HUDEP-2 (cell line): Measurements from ENCODE around the gene MAD1L1.
"Not testable (repeated sequence)": the region's sequence is repeated elsewhere in the genome, so short reads cannot be mapped to it uniquely, and the experiment has no call there.

Experiments used
- DNase-seq, 76 experiments: peaks; one replicate each; lab custom pipeline; 2025; ENCODE audit not compliant: unreplicated experiment in 76 of 76; lab: John Stamatoyannopoulos, UW

Gene MAD1L1

GRCh38 chr7:1939434-1940401 lies 293.0 kb downstream of the MAD1L1 start:
- DNase-seq: peak in 43 of 76 experiments; percentile 6 to 61 (median 33)

DNA sequence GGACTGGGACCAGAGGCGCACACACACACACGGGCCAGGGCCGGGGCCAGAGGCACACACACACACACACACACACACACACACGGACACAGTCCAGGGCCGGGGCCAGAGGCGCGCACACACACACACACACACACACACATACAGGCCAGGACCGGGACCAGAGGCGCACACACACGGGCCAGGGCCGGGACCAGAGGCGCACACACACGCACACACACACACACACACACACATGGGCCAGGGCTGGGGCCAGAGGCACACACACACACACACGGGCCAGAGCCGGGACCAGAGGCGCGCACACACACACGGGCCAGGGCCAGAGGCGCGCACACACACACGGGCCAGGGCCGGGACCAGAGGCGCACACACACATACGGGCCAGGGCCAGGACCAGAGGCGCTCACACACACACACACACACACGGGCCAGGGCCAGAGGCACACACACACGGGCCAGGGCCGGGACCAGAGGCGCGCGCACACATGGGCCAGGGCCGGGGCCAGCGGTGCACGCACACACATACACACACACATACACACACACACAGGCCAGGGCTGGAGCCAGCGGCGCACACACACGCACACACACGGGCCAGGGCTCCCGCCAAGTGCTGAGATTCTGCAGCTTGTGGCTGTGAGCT lies 293.8 kb downstream of the MAD1L1 start:
- peak in 7 of 76 experiments; percentile 7 to 50 (median 44) for DNase-seq

DNA sequence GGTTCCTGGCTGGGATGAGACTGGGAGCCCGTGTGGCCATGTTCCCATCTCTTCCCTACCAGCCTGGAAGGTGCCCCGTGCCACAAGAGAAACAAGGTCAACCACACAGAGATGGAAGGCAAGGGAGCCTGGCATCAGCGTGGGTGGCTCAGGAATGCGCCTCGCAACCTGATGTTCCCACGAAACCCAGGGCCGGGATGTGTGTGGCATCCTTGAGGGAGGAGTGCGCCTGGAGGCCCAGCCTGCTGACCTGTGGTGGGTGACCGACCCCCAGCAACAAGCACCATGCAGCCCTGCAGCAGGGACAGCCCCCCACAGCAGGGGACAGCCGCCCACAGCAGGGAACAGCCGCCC lies 295.5 kb downstream of the MAD1L1 start:
- DNase-seq: no peak

- no peak for DNase-seq
Measured at GRCh38 chr7:1936531-1937251, 296.1 kb downstream of the MAD1L1 start.

- no peak for DNase-seq
Measured at GRCh38 chr7:1936006-1936310, 296.8 kb downstream of the MAD1L1 start.

- no peak for DNase-seq
Measured at GRCh38 chr7:1935176-1936005, 297.4 kb downstream of the MAD1L1 start.

DNA sequence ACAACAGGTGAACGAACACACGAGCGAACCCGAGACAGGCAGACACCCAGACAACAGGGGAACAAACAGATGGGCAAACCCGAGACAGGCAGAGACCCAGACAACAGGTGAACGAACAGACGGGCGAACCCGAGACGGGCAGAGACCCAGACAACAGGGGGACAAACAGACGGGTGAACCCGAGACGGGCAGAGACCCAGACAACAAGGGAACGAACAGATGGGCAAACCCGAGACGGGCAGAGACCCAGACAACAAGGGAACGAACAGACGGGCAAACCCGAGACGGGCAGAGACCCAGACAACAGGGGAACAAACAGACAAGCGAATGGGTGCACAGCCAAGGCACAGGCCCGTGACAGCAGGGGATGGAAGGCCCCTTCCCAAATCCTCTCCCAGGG lies 298.0 kb downstream of the MAD1L1 start:
- no peak for DNase-seq

- no peak for DNase-seq
Measured at GRCh38 chr7:1934017-1934416, 298.7 kb downstream of the MAD1L1 start.

DNA sequence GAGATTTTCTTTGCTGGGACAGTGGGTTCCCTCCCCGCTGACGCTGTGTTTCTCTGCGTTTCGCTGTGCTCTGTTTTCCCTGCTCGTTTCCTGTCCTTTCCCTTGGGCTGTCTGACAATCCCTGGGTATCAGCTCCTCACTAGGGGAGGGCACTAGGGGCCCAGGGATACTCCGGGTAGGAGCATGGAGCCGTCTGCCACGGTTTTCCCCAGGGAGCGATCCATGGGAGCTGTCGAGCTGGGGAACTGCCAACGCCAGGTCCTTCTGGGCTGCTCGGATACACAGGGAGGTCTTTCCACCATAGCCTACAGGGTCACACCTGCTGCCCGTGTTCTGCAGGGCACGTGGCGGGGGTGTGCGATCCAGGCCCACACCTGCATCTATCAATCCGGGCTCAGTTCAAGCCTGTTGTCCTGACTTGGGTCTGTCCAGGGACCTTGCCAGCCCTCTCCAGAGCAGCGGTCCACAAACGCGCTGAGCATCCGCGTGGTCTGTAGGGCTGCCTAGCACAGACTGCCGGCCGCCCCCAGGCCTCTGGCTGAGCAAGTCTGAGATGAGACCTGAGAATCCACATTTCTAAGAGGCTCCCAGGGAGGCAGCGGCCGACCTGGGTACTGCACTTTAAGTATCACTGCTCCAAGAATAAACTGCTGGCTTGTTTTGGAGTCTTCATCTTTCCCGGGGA lies 299.5 kb downstream of the MAD1L1 start:
- no peak for DNase-seq

GRCh38 chr7:1931951-1932270 lies 300.8 kb downstream of the MAD1L1 start:
- no peak for DNase-seq

DNA sequence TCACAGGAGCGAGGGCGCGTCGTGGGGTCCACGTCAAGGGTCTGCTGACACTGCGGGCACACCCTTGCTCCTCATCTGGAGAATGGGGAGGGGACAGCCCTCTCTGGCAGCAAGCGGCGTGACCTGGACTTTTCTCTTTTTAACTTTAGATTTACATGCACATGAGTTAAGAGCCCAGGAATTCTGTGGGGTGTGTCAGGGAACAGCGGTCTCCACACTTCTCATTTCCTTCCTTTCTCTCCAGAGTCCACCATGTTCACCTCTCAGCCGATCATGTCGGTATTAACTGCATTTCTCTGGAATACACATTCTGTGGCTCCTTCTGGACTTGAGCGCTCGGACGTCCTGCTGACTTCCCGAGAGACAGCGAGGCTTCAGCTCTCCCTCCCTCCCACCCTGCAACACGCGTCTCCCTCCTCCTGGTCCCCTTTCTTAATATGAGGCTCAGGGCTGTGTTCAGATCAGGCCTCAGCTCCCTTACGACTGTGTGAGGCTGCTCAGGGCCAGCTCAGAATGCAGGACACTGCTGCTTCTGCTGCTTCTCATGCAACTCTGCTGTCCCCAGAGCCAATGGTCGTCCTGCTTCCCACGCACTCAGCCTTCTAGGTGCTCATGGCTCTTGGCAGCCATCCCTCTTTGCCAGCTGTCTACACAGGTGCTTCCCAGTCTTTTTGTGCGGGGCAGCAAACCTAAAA lies 301.3 kb downstream of the MAD1L1 start:
- DNase-seq: no peak

DNA sequence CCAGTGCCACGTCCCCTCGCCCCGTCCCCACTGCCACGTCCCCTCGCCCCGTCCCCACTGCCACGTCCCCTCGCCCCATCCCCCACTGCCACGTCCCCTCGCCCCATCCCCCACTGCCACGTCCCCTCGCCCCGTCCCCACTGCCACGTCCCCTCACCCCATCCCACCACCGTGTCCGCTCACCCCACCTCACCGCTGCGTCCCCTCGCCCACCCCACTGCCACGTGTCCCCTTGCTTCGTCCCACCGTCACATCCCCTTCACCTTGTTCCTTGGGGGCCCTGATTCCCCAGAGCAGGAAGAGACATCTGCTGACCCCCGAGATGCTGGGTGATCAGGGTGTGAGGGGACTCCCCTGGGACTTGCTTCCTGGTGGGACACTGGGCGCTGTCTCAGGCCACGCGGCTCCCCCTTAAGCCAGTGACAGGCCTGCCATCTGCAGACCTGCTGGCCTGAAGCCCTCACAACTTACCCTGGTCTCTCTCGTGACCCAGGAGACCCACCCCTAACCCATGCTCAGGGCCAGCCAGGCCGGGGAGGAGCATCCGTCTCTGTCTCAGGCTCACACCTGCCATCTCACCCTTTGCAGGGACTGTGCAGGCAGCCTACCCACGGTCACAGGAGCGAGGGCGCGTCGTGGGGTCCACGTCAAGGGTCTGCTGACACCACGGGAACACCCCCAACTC lies 302.2 kb downstream of the MAD1L1 start:
- DNase-seq: no peak

DNA sequence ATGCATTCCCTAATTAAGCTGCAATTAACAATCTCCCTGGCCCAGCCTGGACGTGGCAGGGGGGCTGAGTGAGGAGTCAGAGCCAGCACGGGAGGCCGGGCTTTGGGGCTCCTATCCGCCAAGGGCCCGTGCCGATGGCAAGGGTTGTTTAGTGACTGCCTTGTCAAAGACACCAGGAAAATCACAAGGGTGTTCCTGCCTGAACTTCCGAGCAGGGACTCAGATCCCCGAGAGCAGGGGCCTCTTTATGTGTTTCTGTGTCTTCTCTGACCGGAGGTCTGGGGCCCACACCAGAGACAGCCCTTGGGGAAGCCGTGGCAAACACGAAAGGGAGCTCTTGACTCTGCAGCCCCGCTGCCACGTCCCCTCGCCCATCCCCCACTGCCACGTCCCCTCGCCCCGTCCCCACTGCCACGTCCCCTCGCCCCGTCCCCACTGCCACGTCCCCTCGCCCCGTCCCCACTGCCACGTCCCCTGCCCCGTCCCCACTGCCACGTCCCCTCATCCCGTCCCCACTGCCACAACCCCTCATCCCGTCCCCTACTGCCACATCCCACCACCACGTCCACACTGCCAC lies 303.3 kb downstream of the MAD1L1 start:
- not testable (repeated sequence) for DNase-seq

DNA sequence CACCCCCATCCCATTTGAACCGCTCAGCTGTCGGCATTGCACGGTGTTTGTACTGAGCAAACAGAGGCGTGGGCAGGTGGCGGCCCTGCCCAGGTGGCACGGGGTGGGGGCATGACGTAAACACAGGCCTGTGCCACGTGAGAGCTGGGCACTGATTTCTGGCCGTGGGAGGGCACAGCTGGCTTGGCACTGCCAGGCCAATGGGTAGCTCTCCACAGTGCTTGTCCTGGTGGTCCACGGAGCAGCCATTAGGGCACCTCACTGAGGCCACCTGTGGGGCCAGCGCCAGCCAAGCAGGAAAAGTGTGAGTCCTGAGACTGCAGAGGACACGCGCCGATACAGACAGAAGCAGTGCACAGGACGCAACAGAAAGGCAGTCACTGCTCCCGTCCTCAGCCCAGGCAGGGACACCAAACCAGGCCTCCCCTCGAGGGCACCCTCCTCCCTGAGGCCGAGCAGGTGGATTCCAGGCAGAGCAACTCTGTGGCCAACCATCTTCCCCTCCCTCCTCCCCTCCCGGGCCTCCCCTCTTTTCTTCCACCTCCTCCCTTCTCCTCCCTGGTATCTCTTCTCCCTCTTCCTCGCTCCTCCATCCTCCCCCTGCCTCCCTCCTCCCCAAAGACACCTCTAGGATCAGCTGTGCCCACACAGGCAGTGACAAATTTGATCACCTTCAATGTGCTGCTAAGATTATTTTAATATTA lies 303.9 kb downstream of the MAD1L1 start:
- DNase-seq: no peak

DNA sequence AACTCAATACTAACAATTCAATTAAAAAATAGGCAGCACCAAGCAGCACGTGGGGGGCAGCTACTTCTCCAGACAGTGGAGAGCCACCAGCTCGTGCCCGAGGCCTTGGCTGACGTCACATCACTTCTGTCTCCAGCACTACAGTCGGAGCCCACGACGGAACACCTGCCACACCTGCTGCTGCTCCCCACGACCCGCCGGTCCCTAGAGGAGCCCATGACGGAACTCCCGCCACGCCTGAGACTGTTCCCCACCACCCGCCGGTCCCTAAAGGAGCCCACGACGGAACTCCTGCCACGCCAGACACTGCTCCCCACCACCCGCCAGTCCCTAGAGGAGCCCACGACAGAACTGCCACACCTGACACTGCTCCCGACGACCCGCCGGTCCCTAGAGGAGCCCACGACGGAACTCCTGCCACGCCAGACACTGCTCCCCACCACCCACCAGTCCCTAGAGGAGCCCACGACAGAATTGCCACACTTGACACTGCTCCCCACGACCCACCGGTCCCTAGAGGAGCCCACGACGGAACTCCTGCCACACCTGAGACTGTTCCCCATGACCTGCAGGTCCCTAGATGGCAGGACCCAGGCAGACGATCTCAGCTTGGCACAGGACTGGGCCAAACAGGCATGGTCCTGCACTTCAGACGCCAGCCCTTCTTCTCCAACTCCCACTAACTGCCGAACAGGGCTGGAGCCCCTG lies 304.7 kb downstream of the MAD1L1 start:
- DNase-seq: no peak

DNA sequence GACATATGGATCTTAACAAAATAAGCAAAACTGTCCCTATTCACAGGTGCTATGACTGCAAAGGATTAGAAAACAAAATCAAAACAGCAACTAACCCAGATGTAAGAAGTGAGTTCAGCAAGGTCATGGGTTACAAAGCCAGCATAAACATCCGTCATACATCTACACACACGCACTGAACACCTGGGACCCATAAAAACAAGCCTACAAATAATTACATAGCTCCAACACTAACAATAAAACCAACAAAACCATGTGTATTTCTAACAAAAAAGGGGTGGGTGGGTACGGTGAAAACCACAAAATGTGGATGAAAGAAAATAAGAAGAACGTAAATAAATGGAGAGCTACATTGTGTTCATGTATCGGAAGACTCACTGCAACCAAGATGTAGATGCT lies 305.8 kb downstream of the MAD1L1 start:
- DNase-seq: no peak
